ENCODE results near the gene GNAS-AS1.

- TF ChIP-seq CTCF (IDR thresholded peaks at IDR 0.05) (no peak), POLR2AphosphoS5 (IDR thresholded peaks at IDR 0.05) (no peak), POLR2A (IDR thresholded peaks at IDR 0.05) (no peak)
These were observed 33.6 kb downstream of the GNAS-AS1 start for GRCh38 chr20:58816957-58817651.
